IMR-90 (cell line): ENCODE results near the gene SLC13A1. TPM values are rescaled to one million over a fixed set of nuclear protein-coding genes. Genes with fewer than 3 reads are reported as not detected.

Experiments used
- ATAC-seq: fragments of 200-7000 bp; cut with Tn5 transposase; 2 replicates; pipeline ENCODE4 v1.9.1; 2020; ENCODE audit warnings: low read depth, mild to moderate bottlenecking, moderate library complexity
- BruUV-seq: library from RNA; stranded (reverse); fragments of 400-500 nt; replicated peaks from 2 replicates; lab custom pipeline; 2021; lab: Mats Ljungman, UMichigan
- CTCF ChIA-PET: fragments of 300-600 bp; formaldehyde crosslinking; extraction: SDS; loops from one replicate; lab custom pipeline; 2021; ENCODE audit warnings: antibody characterized with exemption; lab: Yijun Ruan, JAX
- POLR2A ChIA-PET: fragments of 300-600 bp; sonication (Branson Sonifier 250); formaldehyde crosslinking; loops from one replicate; lab custom pipeline; 2022; ENCODE audit warnings: antibody characterized with exemption; ENCODE audit not compliant: unreplicated experiment; lab: Charles Lee
- DNase-seq: peaks from one replicate; pipeline ENCODE4 v3.0.0; 2013
- H2AFZ ChIP-seq: replicated peaks from 2 replicates; pipeline ENCODE3; 2013; ENCODE audit warnings: low read length, mild to moderate bottlenecking; ENCODE audit not compliant: poor library complexity
- H2AK5ac ChIP-seq: 2 replicates; pipeline ENCODE4 v1.6.1; 2013; ENCODE audit warnings: low read depth, low read length, inconsistent platforms
- H2AK9ac ChIP-seq: replicated peaks from 2 replicates; pipeline ENCODE3; 2013; ENCODE audit warnings: mild to moderate bottlenecking, low read depth, low read length, moderate library complexity; ENCODE audit not compliant: poor library complexity
- H2BK120ac ChIP-seq: 2 replicates; pipeline ENCODE4 v1.6.1; 2013; ENCODE audit warnings: low read depth, low read length, inconsistent platforms
- H2BK15ac ChIP-seq: 3 replicates; pipeline ENCODE4 v1.6.1; 2013; ENCODE audit warnings: low read depth, low read length, inconsistent platforms
- H2BK20ac ChIP-seq: 2 replicates; pipeline ENCODE4 v1.6.1; 2013; ENCODE audit warnings: low read depth, mild to moderate bottlenecking, inconsistent platforms, low read length, moderate library complexity
- H2BK5ac ChIP-seq: 2 replicates; pipeline ENCODE4 v1.6.1; 2013; ENCODE audit warnings: mild to moderate bottlenecking, low read depth, low read length, inconsistent platforms; ENCODE audit not compliant: poor library complexity, severe bottlenecking
- H3K14ac ChIP-seq: replicated peaks from 2 replicates; pipeline ENCODE4 v1.6.1; 2013; ENCODE audit warnings: low read depth, low read length, inconsistent platforms
- H3K18ac ChIP-seq: 2 replicates; pipeline ENCODE4 v1.6.1; 2013; ENCODE audit warnings: low read depth, low read length, control low read depth
- H3K23ac ChIP-seq: 2 replicates; pipeline ENCODE4 v1.6.1; 2013; ENCODE audit warnings: low read depth, low read length, inconsistent platforms
- H3K27ac ChIP-seq: 2 replicates; pipeline ENCODE4 v1.5.1; 2013; ENCODE audit warnings: mild to moderate bottlenecking, control low read depth, low read length; ENCODE audit not compliant: insufficient read depth
- H3K27me3 ChIP-seq: 2 replicates; pipeline ENCODE4 v1.6.1; 2013; ENCODE audit warnings: low read length; ENCODE audit not compliant: control insufficient read depth, insufficient read depth
- H3K36me3 ChIP-seq: 2 replicates; pipeline ENCODE4 v1.6.1; 2013; ENCODE audit warnings: low read length, mixed read lengths; ENCODE audit not compliant: control insufficient read depth, insufficient read depth
- H3K4ac ChIP-seq: 2 replicates; pipeline ENCODE4 v1.6.1; 2013; ENCODE audit warnings: low read depth, low read length, inconsistent platforms
- H3K4me1 ChIP-seq: 2 replicates; pipeline ENCODE4 v1.6.1; 2013; ENCODE audit warnings: low read length, mixed read lengths; ENCODE audit not compliant: control insufficient read depth, insufficient read depth
- H3K4me2 ChIP-seq: 2 replicates; pipeline ENCODE4 v1.6.1; 2013; ENCODE audit warnings: low read depth, mild to moderate bottlenecking, control low read depth, low read length, moderate library complexity
- H3K4me3 ChIP-seq: 2 replicates; pipeline ENCODE4 v1.5.1; 2013; ENCODE audit warnings: low read depth, mild to moderate bottlenecking, control low read depth, low read length, moderate library complexity; ENCODE audit not compliant: insufficient read depth
- H3K56ac ChIP-seq: 2 replicates; pipeline ENCODE4 v1.6.1; 2013; ENCODE audit warnings: low read length, inconsistent platforms; ENCODE audit not compliant: insufficient read depth; ENCODE audit errors: extremely low read depth
- H3K79me1 ChIP-seq, 2 experiments: 2 replicates each; pipeline ENCODE4 v1.6.1; 2013; ENCODE audit warnings: low read length in 2 of 2, inconsistent platforms in 1 of 2, low read depth in 1 of 2
- H3K9ac ChIP-seq: 2 replicates; pipeline ENCODE4 v1.6.1; 2013; ENCODE audit warnings: low read depth, low read length, control low read depth
- H3K9me1 ChIP-seq: 2 replicates; pipeline ENCODE4 v1.6.1; 2013; ENCODE audit warnings: low read length, inconsistent platforms; ENCODE audit not compliant: insufficient read depth
- H3K9me3 ChIP-seq: 2 replicates; pipeline ENCODE4 v1.6.1; 2013; ENCODE audit warnings: low read length; ENCODE audit not compliant: control insufficient read depth, insufficient read depth
- H4K20me1 ChIP-seq: 2 replicates; pipeline ENCODE4 v1.6.1; 2013; ENCODE audit warnings: low read length, inconsistent platforms; ENCODE audit not compliant: insufficient read depth
- H4K5ac ChIP-seq: 2 replicates; pipeline ENCODE4 v1.6.1; 2013; ENCODE audit warnings: mild to moderate bottlenecking, low read depth, low read length, control low read depth
- H4K8ac ChIP-seq, 2 experiments: 2 replicates each; pipeline ENCODE4 v1.6.1; 2013; ENCODE audit warnings: low read depth in 2 of 2, low read length in 2 of 2, control low read depth in 1 of 2, inconsistent platforms in 1 of 2
- H4K91ac ChIP-seq: 2 replicates; pipeline ENCODE4 v1.6.1; 2013; ENCODE audit warnings: low read depth, low read length, inconsistent platforms; ENCODE audit not compliant: insufficient read depth
- MAFK ChIP-seq: IDR thresholded peaks from 2 replicates; pipeline ENCODE4 v1.6.1; 2012; ENCODE audit warnings: low read depth, low read length, improper control_type of control experiment
- SMC3 ChIP-seq: fragments of 150-350 bp; IDR thresholded peaks from 2 replicates; pipeline ENCODE4 v1.6.1; 2016; ENCODE audit warnings: low read depth, mild to moderate bottlenecking, antibody characterized with exemption, low read length, moderate library complexity
- WGBS, 2 experiments: methylation state at CpG; one replicate each; pipeline versions ENCODE4 v1.1.5 to v1.1.7; 2013; ENCODE audit warnings: missing lambda C conversion rate in 2 of 2; ENCODE audit not compliant: insufficient read length in 1 of 2; ENCODE audit errors: extremely low coverage in 2 of 2; 5-methylcytosine and 5-hydroxymethylcytosine counted together
- dilution Hi-C: fragments of 300-500 bp; cut with HindIII; formaldehyde crosslinking; loops from one replicate; pipeline ENCODE4 v1.14.3; 2018; ENCODE audit warnings: low sequenced_read_pairs; ENCODE audit not compliant: unreplicated experiment
- in situ Hi-C: fragments of 300-500 bp; cut with MboI; formaldehyde crosslinking; loops from 3 replicates; pipeline ENCODE4 v1.14.3; 2019; ENCODE audit warnings: low sequenced_read_pairs, inconsistent platforms, mixed read lengths
- intact Hi-C: fragments of 100-400 bp; cut with micrococcal nuclease; formaldehyde crosslinking; loops from 2 replicates; pipeline ENCODE4 v1.10.0; 2022
- polyA plus RNA-seq, 3 experiments: library from polyadenylated mRNA; depleted of rRNA; stranded (reverse); fragments of >200 nt; gene quantifications; 2 replicates each; pipeline ENCODE4 v1.2.3, GENCODE V29; 2012; ENCODE audit warnings: low replicate concordance in 1 of 3
- total RNA-seq: library from RNA; depleted of rRNA; stranded (reverse); fragments of >200 nt; gene quantifications from 2 replicates; pipeline ENCODE4 v1.2.3, GENCODE V29; 2012

SLC13A1 gene
- total and polyA plus RNA-seq, 2 of the 4 experiments (the other 2 are of a cell fraction): not detected

DNA sequence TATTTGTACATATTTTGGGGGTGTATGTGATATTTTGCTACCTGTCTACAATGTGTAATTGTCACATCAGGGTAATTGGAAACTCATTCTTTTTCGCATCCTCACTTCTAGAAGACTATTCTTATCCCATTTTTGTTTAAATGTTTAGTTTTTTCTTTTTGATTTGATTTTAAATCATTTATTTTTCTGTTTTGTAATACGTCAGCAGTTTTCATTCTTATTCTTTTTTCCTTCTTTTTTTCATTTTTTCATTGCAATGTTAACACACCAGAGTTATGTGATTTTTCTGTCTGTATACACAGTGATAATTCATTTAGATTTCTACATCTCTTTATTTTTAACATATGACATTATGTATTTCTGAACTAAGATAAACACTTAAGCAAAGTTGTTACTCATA is 85.5 kb downstream of the SLC13A1 start:
- Histone ChIP-seq H3K27ac (no peak overlapping the region), H3K27me3 (no peaks in the 10 kb centered on the region), H2BK15ac (no peak overlapping the region), H3K79me1 (no peaks in the 10 kb centered on the region), H3K9me1 (no peaks in the 10 kb centered on the region), H4K5ac (no peak overlapping the region), H3K4me1 (no peaks in the 10 kb centered on the region), H3K23ac (no peak overlapping the region), H4K20me1 (no peaks in the 10 kb centered on the region), H4K91ac (no peak overlapping the region), H3K36me3 (no peaks in the 10 kb centered on the region), H4K8ac (no peak overlapping the region), H2AFZ (no peak overlapping the region), H3K4ac (no peak overlapping the region), H2AK5ac (no peak overlapping the region), H3K14ac (no peak overlapping the region), H3K9ac (no peak overlapping the region), H3K56ac (no peak overlapping the region), H2BK120ac (no peak overlapping the region), H3K4me2 (no peak overlapping the region), H3K9me3 (peaks cover 12% of the 10 kb centered on the region), H2BK20ac (no peak overlapping the region), H2BK5ac (no peak overlapping the region), H3K18ac (no peak overlapping the region), H3K4me3 (no peak overlapping the region), H2AK9ac (no peak overlapping the region)
- intact Hi-C loops: no loop called here
- dilution Hi-C loops: no loop called here
- ATAC-seq: no peak
- BruUV-seq: no TSS peak
- no CpG with 5 or more reads among the region's 2 CpGs for WGBS, 2 experiments
- TF ChIP-seq SMC3 (no peak), MAFK (peak; percentile 71)
- in situ Hi-C loops: no loop called here
- ChIA-PET CTCF (no interaction called here), POLR2A (no interaction called here)
- no peak for DNase-seq
